ENCODE measurements around the gene DAZ4.
"Not testable (repeated sequence)": the region's sequence is repeated elsewhere in the genome, so short reads cannot be mapped to it uniquely, and the experiment has no call there.

DAZ4 gene

DNA sequence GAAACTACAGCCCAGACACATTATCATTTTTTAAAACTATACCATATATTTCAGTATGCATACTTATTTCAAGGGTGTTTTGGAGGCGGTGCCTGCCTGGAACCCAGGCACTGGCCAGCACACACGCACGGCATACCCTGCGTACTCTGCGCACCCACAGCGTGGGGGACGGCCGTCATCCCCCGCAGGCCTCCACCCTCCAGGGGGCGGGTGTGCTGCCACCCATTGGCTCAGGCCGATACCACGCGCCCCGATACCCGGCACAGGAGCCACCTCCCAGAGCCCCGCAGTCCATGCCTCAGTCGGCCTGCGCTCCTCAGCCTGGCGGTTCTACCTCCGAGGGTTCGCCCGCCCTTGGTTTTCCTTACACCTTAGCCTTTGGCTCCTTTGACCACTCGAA, at the start of gene DAZ4:
Gene DAZ4 (plus strand): TSS at position 301 of the 400 bp plus-strand sequence. CDS start 208 bp downstream, outside the sequence.
- not testable (repeated sequence) for ATAC-seq

GRCh38 chrY:24813293-24813692, 20.4 kb upstream of the DAZ4 start, which contains the start of gene DAZ3:
TSS of gene DAZ3 (minus strand) at chrY:24813393. CDS start at chrY:24813185, 208 bp downstream.
- ATAC-seq, DNase-seq: not testable (repeated sequence)

More for the DNA sequence above, at the start of gene DAZ4:
- DNase-seq, result not testable (repeated sequence)

DNA sequence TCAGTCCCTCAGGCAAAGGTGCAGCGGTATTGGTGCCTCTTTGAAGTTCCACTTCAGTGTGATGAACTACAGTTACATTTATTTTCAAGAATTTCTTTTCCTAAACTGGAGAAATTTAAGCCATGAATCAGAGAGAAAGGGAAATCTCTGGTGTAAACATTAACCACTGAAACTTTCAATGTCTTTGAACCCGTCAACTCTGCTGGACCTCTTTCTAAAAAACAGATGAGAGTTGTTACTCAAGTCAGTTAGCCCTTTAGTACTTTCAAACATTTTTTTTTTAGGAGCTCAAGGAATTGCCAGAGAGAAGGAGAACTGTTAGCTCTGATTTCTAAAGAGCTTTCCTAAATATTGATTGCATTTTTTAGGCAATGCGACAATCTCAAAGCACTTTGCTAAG, 11.9 kb upstream of the DAZ4 start:
- ATAC-seq, DNase-seq: not testable (repeated sequence)

DNA sequence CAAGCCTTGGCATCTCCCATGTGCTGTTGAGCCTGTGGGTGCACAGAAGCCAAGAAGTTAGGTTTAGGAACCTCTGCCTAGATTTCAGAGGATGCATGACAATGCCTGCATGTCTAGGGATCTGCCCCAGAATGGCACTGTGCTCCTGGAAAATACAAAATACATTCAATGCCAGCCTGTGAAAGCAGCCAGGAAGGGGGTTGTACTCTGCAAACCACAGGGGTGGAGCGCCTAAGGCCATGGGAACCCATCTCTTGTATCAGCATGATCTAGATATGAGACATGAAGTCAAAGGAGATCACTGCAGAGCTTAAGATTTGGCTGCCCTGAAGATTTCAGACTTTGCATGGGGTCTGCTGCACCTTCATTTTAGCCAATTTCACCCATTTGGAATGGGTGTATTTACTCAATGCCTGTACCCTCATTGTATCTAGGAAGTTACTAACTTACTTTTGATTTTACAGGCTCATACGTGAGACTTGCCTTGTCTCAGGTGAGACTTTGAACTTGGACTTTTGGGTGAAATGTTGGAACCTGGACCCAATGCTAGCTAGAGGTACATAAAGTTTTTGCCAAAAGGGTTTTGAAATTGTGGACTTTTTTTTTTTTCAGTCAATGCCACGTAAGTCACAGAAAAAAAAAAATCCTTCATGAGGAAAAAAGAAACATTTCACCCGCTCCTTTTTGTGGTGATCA, 9.4 kb upstream of the DAZ4 start:
- DNase-seq, ATAC-seq: not testable (repeated sequence)

DNA sequence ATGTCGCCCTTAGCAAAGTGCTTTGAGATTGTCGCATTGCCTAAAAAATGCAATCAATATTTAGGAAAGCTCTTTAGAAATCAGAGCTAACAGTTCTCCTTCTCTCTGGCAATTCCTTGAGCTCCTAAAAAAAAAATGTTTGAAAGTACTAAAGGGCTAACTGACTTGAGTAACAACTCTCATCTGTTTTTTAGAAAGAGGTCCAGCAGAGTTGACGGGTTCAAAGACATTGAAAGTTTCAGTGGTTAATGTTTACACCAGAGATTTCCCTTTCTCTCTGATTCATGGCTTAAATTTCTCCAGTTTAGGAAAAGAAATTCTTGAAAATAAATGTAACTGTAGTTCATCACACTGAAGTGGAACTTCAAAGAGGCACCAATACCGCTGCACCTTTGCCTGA, 8.7 kb upstream of the DAZ4 start:
- not testable (repeated sequence) for DNase-seq, ATAC-seq
